ENCODE data around the gene KCNK10. TPM values are rescaled to one million over a fixed set of nuclear protein-coding genes. Genes with fewer than 3 reads are reported as not detected.

Gene KCNK10
- total RNA-seq, 1 experiment from 2014 or later = not detected

- TF ChIP-seq CTCF (conservative IDR thresholded peaks at IDR 0.05; ENCODE audit: low read depth, low read length) (no peak), EZH2 (IDR thresholded peaks at IDR 0.05; ENCODE audit: borderline replicate concordance, low read depth, low read length, poor library complexity, severe bottlenecking) (no peak)
- H3K27ac ChIP-seq (ENCODE audit: low read depth, low read length, poor library complexity, severe bottlenecking) = no peak overlapping the region
- H3K9me3 ChIP-seq (ENCODE audit: low read depth, low read length, poor library complexity, severe bottlenecking) = no peaks in the 10 kb centered on the region
- CTCF ChIA-PET = no interaction called here
- H3K36me3 ChIP-seq (ENCODE audit: insufficient read depth, low read length, poor library complexity, severe bottlenecking) = no peaks in the 10 kb centered on the region
- H3K27me3 ChIP-seq (replicated peaks; ENCODE audit: insufficient read depth, low read depth, low read length, poor library complexity) = peaks cover 98% of the 10 kb centered on the region
- DNase-seq (ENCODE audit: low spot score) = no peak
- no TSS peak for BruUV-seq (replicated peaks)
- intact Hi-C loops (cut with micrococcal nuclease; ENCODE audit: unreplicated experiment) = no loop called here
- H3K4me3 ChIP-seq (ENCODE audit: low read depth, low read length, poor library complexity, severe bottlenecking) = no peak overlapping the region
- H3K4me1 ChIP-seq (ENCODE audit: insufficient read depth, low read length, poor library complexity, severe bottlenecking) = no peaks in the 10 kb centered on the region
- POLR2A ChIA-PET (ENCODE audit: low non-redundant PET) = no interaction called here
Measured at GRCh38 chr14:88325883-88326282, 2.8 kb upstream of the KCNK10 start.

GRCh38 chr14:88324930-88325329 is 1.9 kb upstream of the KCNK10 start:
- intact Hi-C loops (cut with micrococcal nuclease; ENCODE audit: unreplicated experiment) = no loop called here
- H3K27me3 ChIP-seq (replicated peaks; ENCODE audit: insufficient read depth, low read depth, low read length, poor library complexity) = peaks cover 98% of the 10 kb centered on the region
- H3K4me3 ChIP-seq (ENCODE audit: low read depth, low read length, poor library complexity, severe bottlenecking) = no peak overlapping the region
- CTCF ChIA-PET = no interaction called here
- H3K27ac ChIP-seq (ENCODE audit: low read depth, low read length, poor library complexity, severe bottlenecking) = no peak overlapping the region
- H3K36me3 ChIP-seq (ENCODE audit: insufficient read depth, low read length, poor library complexity, severe bottlenecking) = no peaks in the 10 kb centered on the region
- no TSS peak for BruUV-seq (replicated peaks)
- TF ChIP-seq CTCF (conservative IDR thresholded peaks at IDR 0.05; ENCODE audit: low read depth, low read length) (no peak), EZH2 (IDR thresholded peaks at IDR 0.05; ENCODE audit: borderline replicate concordance, low read depth, low read length, poor library complexity, severe bottlenecking) (no peak)
- POLR2A ChIA-PET (ENCODE audit: low non-redundant PET) = no interaction called here
- H3K4me1 ChIP-seq (ENCODE audit: insufficient read depth, low read length, poor library complexity, severe bottlenecking) = no peaks in the 10 kb centered on the region
- DNase-seq (ENCODE audit: low spot score) = no peak
- no peaks in the 10 kb centered on the region for H3K9me3 ChIP-seq (ENCODE audit: low read depth, low read length, poor library complexity, severe bottlenecking)

GRCh38 chr14:88324491-88324890 is 1.4 kb upstream of the KCNK10 start:
- Histone ChIP-seq H3K4me1 (ENCODE audit: insufficient read depth, low read length, poor library complexity, severe bottlenecking) (no peaks in the 10 kb centered on the region), H3K4me3 (ENCODE audit: low read depth, low read length, poor library complexity, severe bottlenecking) (no peak overlapping the region), H3K9me3 (ENCODE audit: low read depth, low read length, poor library complexity, severe bottlenecking) (no peaks in the 10 kb centered on the region), H3K27me3 (replicated peaks; ENCODE audit: insufficient read depth, low read depth, low read length, poor library complexity) (peaks cover 98% of the 10 kb centered on the region), H3K27ac (ENCODE audit: low read depth, low read length, poor library complexity, severe bottlenecking) (no peak overlapping the region), H3K36me3 (ENCODE audit: insufficient read depth, low read length, poor library complexity, severe bottlenecking) (no peaks in the 10 kb centered on the region)
- TF ChIP-seq CTCF (conservative IDR thresholded peaks at IDR 0.05; ENCODE audit: low read depth, low read length) (no peak), EZH2 (IDR thresholded peaks at IDR 0.05; ENCODE audit: borderline replicate concordance, low read depth, low read length, poor library complexity, severe bottlenecking) (no peak)
- intact Hi-C loops (cut with micrococcal nuclease; ENCODE audit: unreplicated experiment) = no loop called here
- no peak for DNase-seq (ENCODE audit: low spot score)
- POLR2A ChIA-PET (ENCODE audit: low non-redundant PET) = no interaction called here
- BruUV-seq (replicated peaks) = no TSS peak
- CTCF ChIA-PET = no interaction called here
